SU-DHL-6 (cell line): ENCODE measurements around the gene TIGIT.

Source experiments
- EZH2phosphoT487 ChIP-seq: fragments of 200-600 bp; sonication (generic), shearing (Covaris generic); conservative IDR thresholded peaks from 2 replicates; pipeline ENCODE4 v1.6.1; 2018; ENCODE audit warnings: mild to moderate bottlenecking, antibody characterized with exemption, low read length, moderate library complexity, mixed read lengths
- TF ChIP-seq, protein P1 (sequence below): fragments of 200-600 bp; sonication (generic); IDR thresholded peaks from one replicate; pipeline ENCODE4 v1.5.1; 2017; ENCODE audit warnings: antibody characterized with exemption, mild to moderate bottlenecking, low read length, moderate library complexity; ENCODE audit not compliant: insufficient read depth, poor library complexity, severe bottlenecking

DNA sequence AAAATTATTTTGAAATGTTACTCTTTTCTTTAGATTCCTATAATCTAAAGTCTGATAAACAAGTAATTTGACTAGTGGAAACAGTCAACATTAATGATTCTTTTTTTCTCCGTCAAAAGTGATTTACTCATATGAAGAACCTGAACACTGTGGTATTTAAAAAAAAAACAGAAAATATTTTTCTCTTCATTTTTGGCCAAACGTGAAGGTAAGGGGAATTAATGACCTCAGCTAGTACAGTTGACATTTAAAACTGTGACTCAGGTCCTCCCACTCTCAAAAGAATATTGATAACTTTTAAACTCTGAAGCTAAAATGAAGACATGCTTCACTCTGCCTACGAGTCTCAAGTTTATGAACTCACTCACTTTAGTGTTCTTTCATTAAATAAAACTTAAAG lies 34.5 kb downstream of the TIGIT start:
- TF ChIP-seq, protein P1, sequence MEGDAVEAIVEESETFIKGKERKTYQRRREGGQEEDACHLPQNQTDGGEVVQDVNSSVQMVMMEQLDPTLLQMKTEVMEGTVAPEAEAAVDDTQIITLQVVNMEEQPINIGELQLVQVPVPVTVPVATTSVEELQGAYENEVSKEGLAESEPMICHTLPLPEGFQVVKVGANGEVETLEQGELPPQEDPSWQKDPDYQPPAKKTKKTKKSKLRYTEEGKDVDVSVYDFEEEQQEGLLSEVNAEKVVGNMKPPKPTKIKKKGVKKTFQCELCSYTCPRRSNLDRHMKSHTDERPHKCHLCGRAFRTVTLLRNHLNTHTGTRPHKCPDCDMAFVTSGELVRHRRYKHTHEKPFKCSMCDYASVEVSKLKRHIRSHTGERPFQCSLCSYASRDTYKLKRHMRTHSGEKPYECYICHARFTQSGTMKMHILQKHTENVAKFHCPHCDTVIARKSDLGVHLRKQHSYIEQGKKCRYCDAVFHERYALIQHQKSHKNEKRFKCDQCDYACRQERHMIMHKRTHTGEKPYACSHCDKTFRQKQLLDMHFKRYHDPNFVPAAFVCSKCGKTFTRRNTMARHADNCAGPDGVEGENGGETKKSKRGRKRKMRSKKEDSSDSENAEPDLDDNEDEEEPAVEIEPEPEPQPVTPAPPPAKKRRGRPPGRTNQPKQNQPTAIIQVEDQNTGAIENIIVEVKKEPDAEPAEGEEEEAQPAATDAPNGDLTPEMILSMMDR = no peak
- TF ChIP-seq EZH2phosphoT487 = no peak
